ENCODE results near the gene SSR4.

GRCh38 chrX:153802513-153803045 is 8.1 kb downstream of the SSR4 start:
- TF ChIP-seq, protein P1, sequence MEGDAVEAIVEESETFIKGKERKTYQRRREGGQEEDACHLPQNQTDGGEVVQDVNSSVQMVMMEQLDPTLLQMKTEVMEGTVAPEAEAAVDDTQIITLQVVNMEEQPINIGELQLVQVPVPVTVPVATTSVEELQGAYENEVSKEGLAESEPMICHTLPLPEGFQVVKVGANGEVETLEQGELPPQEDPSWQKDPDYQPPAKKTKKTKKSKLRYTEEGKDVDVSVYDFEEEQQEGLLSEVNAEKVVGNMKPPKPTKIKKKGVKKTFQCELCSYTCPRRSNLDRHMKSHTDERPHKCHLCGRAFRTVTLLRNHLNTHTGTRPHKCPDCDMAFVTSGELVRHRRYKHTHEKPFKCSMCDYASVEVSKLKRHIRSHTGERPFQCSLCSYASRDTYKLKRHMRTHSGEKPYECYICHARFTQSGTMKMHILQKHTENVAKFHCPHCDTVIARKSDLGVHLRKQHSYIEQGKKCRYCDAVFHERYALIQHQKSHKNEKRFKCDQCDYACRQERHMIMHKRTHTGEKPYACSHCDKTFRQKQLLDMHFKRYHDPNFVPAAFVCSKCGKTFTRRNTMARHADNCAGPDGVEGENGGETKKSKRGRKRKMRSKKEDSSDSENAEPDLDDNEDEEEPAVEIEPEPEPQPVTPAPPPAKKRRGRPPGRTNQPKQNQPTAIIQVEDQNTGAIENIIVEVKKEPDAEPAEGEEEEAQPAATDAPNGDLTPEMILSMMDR (IDR thresholded peaks at IDR 0.05; ENCODE audit: poor library complexity), result no peak
- TF ChIP-seq EZH2 (IDR thresholded peaks at IDR 0.05; ENCODE audit: borderline replicate concordance) (no peak), EZH2phosphoT487 (IDR thresholded peaks at IDR 0.05; ENCODE audit: low read depth, severe bottlenecking, unreplicated experiment) (no peak)

All from hepatocyte (in vitro differentiated cells).